Measurements from ENCODE around the gene DOK6.

The DOK6 gene

DNA sequence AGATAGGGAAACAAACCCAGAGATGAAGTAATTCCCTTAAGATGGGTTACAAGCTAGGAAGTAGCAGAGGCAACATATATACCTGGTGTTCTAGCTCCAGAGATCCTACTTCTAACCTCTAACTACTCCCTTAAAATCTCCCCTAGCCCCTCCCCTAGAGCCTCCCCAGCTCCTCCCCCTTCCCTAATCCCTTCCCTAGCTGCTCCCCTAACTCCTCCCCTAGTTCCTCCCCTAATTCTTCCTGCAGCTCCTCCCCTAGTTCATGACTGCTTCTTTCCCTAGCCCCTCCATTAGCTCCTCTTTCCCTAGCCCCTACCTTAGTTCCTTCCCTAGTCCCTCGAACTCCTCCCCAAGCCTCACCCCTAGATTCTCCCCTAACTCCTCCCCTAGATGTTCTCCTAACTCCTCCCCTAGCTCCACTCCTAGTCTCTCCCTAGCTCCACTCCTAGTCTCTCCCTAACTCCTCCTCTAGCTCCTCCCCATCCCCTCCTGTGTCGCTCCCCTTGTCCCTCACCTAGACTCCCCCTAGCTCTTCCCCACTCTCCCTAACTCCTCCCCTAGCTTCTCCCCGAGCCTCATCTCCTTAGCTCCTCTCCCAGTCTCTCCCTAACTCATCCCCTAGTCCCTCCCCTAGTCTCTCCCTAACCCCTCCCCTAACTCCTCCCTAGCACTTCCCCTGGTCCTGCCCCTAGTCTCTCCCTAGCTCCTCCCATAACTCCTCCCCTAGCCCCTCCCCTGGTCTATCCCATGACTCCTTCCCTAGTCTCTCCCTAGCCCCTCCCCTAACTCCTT is 438.1 kb downstream of the DOK6 start:
- TF ChIP-seq, protein P1, sequence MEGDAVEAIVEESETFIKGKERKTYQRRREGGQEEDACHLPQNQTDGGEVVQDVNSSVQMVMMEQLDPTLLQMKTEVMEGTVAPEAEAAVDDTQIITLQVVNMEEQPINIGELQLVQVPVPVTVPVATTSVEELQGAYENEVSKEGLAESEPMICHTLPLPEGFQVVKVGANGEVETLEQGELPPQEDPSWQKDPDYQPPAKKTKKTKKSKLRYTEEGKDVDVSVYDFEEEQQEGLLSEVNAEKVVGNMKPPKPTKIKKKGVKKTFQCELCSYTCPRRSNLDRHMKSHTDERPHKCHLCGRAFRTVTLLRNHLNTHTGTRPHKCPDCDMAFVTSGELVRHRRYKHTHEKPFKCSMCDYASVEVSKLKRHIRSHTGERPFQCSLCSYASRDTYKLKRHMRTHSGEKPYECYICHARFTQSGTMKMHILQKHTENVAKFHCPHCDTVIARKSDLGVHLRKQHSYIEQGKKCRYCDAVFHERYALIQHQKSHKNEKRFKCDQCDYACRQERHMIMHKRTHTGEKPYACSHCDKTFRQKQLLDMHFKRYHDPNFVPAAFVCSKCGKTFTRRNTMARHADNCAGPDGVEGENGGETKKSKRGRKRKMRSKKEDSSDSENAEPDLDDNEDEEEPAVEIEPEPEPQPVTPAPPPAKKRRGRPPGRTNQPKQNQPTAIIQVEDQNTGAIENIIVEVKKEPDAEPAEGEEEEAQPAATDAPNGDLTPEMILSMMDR (IDR thresholded peaks at IDR 0.05) = no peak

DNA sequence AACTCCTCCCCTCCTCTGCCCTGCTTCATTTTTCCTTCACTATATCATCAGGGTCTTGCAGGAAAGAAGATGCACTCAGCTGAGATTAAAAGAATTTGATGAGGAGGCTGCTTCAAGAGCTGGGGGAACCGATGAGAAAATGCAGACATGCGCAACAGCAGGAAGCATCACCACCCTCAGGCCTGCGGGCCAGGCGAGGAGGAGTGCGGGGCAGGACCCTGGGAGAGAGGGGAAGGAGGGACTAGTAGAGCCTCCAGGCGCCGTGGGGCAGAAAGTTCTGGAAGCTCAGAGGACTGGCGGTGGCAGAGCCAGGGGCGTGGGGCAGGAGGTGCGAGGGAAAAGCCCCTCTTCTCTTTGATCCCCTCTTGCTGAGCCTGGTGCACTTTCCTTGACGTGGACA is 438.8 kb downstream of the DOK6 start:
- TF ChIP-seq, protein P1 (IDR thresholded peaks at IDR 0.05) = no peak

DNA sequence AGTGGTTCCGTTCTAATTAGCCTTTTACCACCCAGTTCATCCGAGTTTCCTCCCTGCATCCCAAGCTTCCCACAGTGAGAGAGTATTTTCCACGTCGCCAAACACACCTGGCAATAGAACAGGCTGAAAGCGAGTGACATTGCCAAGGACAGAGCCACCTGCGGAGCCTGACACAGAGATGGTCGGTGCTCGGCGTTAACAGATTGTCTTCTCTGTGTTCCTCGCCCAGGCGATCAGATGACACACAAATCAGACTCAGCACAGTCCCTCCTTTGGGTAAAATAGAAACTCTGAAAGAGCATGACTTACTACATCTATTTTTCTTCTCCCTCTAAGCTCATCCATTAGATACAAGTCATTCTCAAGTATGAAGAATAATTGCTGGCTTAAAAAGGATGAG is 439.3 kb downstream of the DOK6 start:
- TF ChIP-seq, protein P1 (IDR thresholded peaks at IDR 0.05) = no peak

DNA sequence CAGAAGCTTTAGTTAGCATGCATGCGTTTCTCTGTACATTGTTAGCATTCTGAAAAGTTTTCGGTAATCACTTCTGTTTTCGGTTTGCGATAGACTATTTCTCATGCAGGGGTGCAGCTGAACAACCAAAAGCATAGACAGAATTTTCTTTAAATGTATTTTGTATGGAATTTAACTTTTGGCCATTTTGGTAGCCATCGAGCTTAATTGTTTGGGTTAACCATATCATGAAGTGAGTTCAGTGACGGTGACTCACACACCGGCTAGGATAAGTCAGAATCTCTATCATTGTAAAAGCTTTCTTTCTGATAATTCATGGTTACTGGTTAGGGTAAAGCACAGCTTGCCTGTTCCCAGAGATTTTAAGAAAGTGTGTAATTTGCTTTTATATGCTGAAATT is 439.8 kb downstream of the DOK6 start:
- TF ChIP-seq, protein P1 (IDR thresholded peaks at IDR 0.05) = no peak

DNA sequence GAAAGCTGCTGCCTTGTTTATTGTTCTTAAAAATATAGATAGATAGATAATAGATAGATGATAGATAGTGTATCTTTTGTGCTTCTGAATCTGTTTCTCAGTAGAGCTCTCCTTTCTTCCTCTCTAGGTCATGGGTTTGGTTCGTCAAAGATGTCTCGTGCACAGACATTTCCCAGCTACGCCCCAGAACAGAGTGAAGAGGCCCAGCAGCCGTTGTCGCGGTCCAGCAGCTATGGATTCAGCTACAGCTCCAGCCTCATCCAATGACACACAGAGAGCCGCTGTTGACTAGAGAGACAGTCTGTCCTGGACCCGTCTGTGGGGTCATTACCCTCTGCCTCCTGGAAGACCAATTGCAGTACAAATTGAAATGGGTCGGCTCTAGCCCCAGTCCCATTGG is 440.4 kb downstream of the DOK6 start:
- TF ChIP-seq, protein P1 (IDR thresholded peaks at IDR 0.05) = no peak

DNA sequence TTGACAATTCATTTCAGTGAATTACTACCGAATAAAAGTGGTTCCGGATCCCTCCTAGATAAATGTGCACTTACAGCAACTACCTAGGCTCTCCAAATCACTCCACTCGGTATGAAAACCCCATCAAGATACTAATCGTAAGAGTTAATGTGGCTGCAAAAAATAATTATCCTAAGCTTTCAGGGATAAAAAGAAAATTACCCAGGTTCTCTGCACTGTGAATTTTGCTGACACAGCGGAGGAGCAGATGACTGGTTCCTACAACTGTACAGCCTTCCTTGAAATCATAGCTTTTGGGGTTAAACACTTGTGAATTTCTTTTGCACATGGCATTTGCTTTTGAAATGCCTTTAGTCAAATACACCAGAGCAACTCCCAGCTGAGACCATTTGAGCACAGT is 442.3 kb downstream of the DOK6 start:
- TF ChIP-seq, protein P1 (IDR thresholded peaks at IDR 0.05) = no peak

DNA sequence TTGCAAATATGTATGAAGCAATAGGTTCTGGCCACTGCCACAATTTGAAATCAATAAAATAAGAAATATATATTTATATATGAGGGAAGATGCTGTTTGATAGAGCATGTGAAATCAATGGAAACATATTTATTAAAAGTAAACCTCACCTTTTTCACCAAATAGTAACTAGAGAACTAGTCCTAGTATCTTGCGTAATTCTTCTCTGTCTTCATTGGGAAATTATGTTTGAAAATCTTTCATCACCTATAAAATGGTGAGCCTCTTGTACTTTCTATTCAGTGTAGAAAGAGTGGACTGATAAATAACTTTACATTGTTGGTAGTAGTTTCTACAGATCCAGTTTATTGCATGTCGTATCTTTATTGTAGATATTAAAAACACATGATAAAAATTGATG is 444.0 kb downstream of the DOK6 start:
- TF ChIP-seq, protein P1 (IDR thresholded peaks at IDR 0.05) = no peak

Data from LNCAP (cell line).